ENCODE measurements around the gene TAF1C.

The TAF1C gene

GRCh38 chr16:84182104-84182503, 4.8 kb downstream of the TAF1C start:
- H3K9ac ChIP-seq (ENCODE audit: low read length): no peak overlapping the region
- no peaks in the 10 kb centered on the region for H3K9me3 ChIP-seq (ENCODE audit: control insufficient read depth, low read depth, low read length)

GRCh38 chr16:84181144-84181915, 5.5 kb downstream of the TAF1C start:
- Histone ChIP-seq H3K9ac (ENCODE audit: low read length) (no peak overlapping the region), H3K4me1 (ENCODE audit: control insufficient read depth, low read depth, low read length) (no peaks in the 10 kb centered on the region), H3K36me3 (ENCODE audit: control insufficient read depth, low read depth, low read length) (peaks cover 51% of the 10 kb centered on the region), H3K27me3 (ENCODE audit: control insufficient read depth, insufficient read depth, low read length) (no peaks in the 10 kb centered on the region), H3K9me3 (ENCODE audit: control insufficient read depth, low read depth, low read length) (no peaks in the 10 kb centered on the region), H3K27ac (ENCODE audit: low read length) (no peak overlapping the region), H3K4me3 (ENCODE audit: low read length) (no peak overlapping the region)

More at GRCh38 chr16:84182104-84182503, 4.8 kb downstream of the TAF1C start:
- Histone ChIP-seq H3K4me1 (ENCODE audit: control insufficient read depth, low read depth, low read length) (no peaks in the 10 kb centered on the region), H3K27me3 (ENCODE audit: control insufficient read depth, insufficient read depth, low read length) (no peaks in the 10 kb centered on the region), H3K4me3 (ENCODE audit: low read length) (no peak overlapping the region), H3K36me3 (ENCODE audit: control insufficient read depth, low read depth, low read length) (peaks cover 51% of the 10 kb centered on the region), H3K27ac (ENCODE audit: low read length) (no peak overlapping the region)

- H3K9ac ChIP-seq (ENCODE audit: low read length): no peak overlapping the region
- H3K36me3 ChIP-seq (ENCODE audit: control insufficient read depth, low read depth, low read length): peaks cover 51% of the 10 kb centered on the region
- no peaks in the 10 kb centered on the region for H3K4me1 ChIP-seq (ENCODE audit: control insufficient read depth, low read depth, low read length)
- H3K9me3 ChIP-seq (ENCODE audit: control insufficient read depth, low read depth, low read length): no peaks in the 10 kb centered on the region
- no peak overlapping the region for H3K4me3 ChIP-seq (ENCODE audit: low read length)
- no peak overlapping the region for H3K27ac ChIP-seq (ENCODE audit: low read length)
- H3K27me3 ChIP-seq (ENCODE audit: control insufficient read depth, insufficient read depth, low read length): no peaks in the 10 kb centered on the region
Observed at GRCh38 chr16:84180519-84181140, 6.2 kb downstream of the TAF1C start.

- Histone ChIP-seq H3K27ac (ENCODE audit: low read length) (no peak overlapping the region), H3K36me3 (ENCODE audit: control insufficient read depth, low read depth, low read length) (peaks cover 51% of the 10 kb centered on the region), H3K27me3 (ENCODE audit: control insufficient read depth, insufficient read depth, low read length) (no peaks in the 10 kb centered on the region), H3K9me3 (ENCODE audit: control insufficient read depth, low read depth, low read length) (no peaks in the 10 kb centered on the region), H3K4me1 (ENCODE audit: control insufficient read depth, low read depth, low read length) (no peaks in the 10 kb centered on the region), H3K9ac (ENCODE audit: low read length) (no peak overlapping the region), H3K4me3 (ENCODE audit: low read length) (no peak overlapping the region)
Observed at GRCh38 chr16:84179612-84180320, 7.1 kb downstream of the TAF1C start.

GRCh38 chr16:84178892-84179611, 7.8 kb downstream of the TAF1C start:
- Histone ChIP-seq H3K27ac (ENCODE audit: low read length) (no peak overlapping the region), H3K9me3 (ENCODE audit: control insufficient read depth, low read depth, low read length) (no peaks in the 10 kb centered on the region), H3K27me3 (ENCODE audit: control insufficient read depth, insufficient read depth, low read length) (no peaks in the 10 kb centered on the region), H3K4me1 (ENCODE audit: control insufficient read depth, low read depth, low read length) (no peaks in the 10 kb centered on the region), H3K9ac (ENCODE audit: low read length) (no peak overlapping the region), H3K36me3 (ENCODE audit: control insufficient read depth, low read depth, low read length) (peaks cover 48% of the 10 kb centered on the region), H3K4me3 (ENCODE audit: low read length) (no peak overlapping the region)

- Histone ChIP-seq H3K9me3 (ENCODE audit: control insufficient read depth, low read depth, low read length) (no peaks in the 10 kb centered on the region), H3K9ac (ENCODE audit: low read length) (no peak overlapping the region), H3K27me3 (ENCODE audit: control insufficient read depth, insufficient read depth, low read length) (no peaks in the 10 kb centered on the region), H3K4me1 (ENCODE audit: control insufficient read depth, low read depth, low read length) (no peaks in the 10 kb centered on the region), H3K27ac (ENCODE audit: low read length) (no peak overlapping the region), H3K4me3 (ENCODE audit: low read length) (no peak overlapping the region), H3K36me3 (ENCODE audit: control insufficient read depth, low read depth, low read length) (peaks cover 44% of the 10 kb centered on the region)
Observed at GRCh38 chr16:84178146-84178765, 8.6 kb downstream of the TAF1C start.

GRCh38 chr16:84177741-84178073, 9.2 kb downstream of the TAF1C start:
- no peaks in the 10 kb centered on the region for H3K4me1 ChIP-seq (ENCODE audit: control insufficient read depth, low read depth, low read length)
- H3K4me3 ChIP-seq (ENCODE audit: low read length): no peak overlapping the region
- H3K27me3 ChIP-seq (ENCODE audit: control insufficient read depth, insufficient read depth, low read length): no peaks in the 10 kb centered on the region
- H3K9ac ChIP-seq (ENCODE audit: low read length): no peak overlapping the region
- peaks cover 40% of the 10 kb centered on the region for H3K36me3 ChIP-seq (ENCODE audit: control insufficient read depth, low read depth, low read length)
- no peaks in the 10 kb centered on the region for H3K9me3 ChIP-seq (ENCODE audit: control insufficient read depth, low read depth, low read length)
- no peak overlapping the region for H3K27ac ChIP-seq (ENCODE audit: low read length)

- peaks cover 28% of the 10 kb centered on the region for H3K36me3 ChIP-seq (ENCODE audit: control insufficient read depth, low read depth, low read length)
- H3K9ac ChIP-seq (ENCODE audit: low read length): no peak overlapping the region
- H3K4me3 ChIP-seq (ENCODE audit: low read length): no peak overlapping the region
- no peaks in the 10 kb centered on the region for H3K4me1 ChIP-seq (ENCODE audit: control insufficient read depth, low read depth, low read length)
- no peaks in the 10 kb centered on the region for H3K9me3 ChIP-seq (ENCODE audit: control insufficient read depth, low read depth, low read length)
- H3K27ac ChIP-seq (ENCODE audit: low read length): no peak overlapping the region
- H3K27me3 ChIP-seq (ENCODE audit: control insufficient read depth, insufficient read depth, low read length): no peaks in the 10 kb centered on the region
Observed at GRCh38 chr16:84176192-84177053, 10.4 kb downstream of the TAF1C start.

GRCh38 chr16:84175350-84176081, 11.3 kb downstream of the TAF1C start:
- H3K27ac ChIP-seq (ENCODE audit: low read length): no peak overlapping the region
- H3K36me3 ChIP-seq (ENCODE audit: control insufficient read depth, low read depth, low read length): peaks cover 19% of the 10 kb centered on the region
- H3K4me3 ChIP-seq (ENCODE audit: low read length): no peak overlapping the region
- H3K9ac ChIP-seq (ENCODE audit: low read length): no peak overlapping the region
- no peaks in the 10 kb centered on the region for H3K9me3 ChIP-seq (ENCODE audit: control insufficient read depth, low read depth, low read length)
- no peaks in the 10 kb centered on the region for H3K27me3 ChIP-seq (ENCODE audit: control insufficient read depth, insufficient read depth, low read length)
- no peaks in the 10 kb centered on the region for H3K4me1 ChIP-seq (ENCODE audit: control insufficient read depth, low read depth, low read length)

- Histone ChIP-seq H3K9me3 (ENCODE audit: control insufficient read depth, low read depth, low read length) (no peaks in the 10 kb centered on the region), H3K4me3 (ENCODE audit: low read length) (no peak overlapping the region), H3K27ac (ENCODE audit: low read length) (no peak overlapping the region), H3K36me3 (ENCODE audit: control insufficient read depth, low read depth, low read length) (peaks cover 17% of the 10 kb centered on the region), H3K4me1 (ENCODE audit: control insufficient read depth, low read depth, low read length) (no peaks in the 10 kb centered on the region), H3K9ac (ENCODE audit: low read length) (no peak overlapping the region), H3K27me3 (ENCODE audit: control insufficient read depth, insufficient read depth, low read length) (no peaks in the 10 kb centered on the region)
Observed at GRCh38 chr16:84174396-84174795, 12.5 kb downstream of the TAF1C start.

Measured in iPS-18a (cell line).